Glutamatergic neuron (in vitro differentiated cells): ENCODE data around the gene ASPG. TPM values are rescaled to one million over a fixed set of nuclear protein-coding genes. Genes with fewer than 3 reads are reported as not detected.

ENCODE experiments used
- DNase-seq: peaks from one replicate; pipeline ENCODE4 v3.0.0; 2022
- H3K27ac Mint-ChIP-seq: one replicate; pipeline ENCODE4 v1.8.0; 2020; ENCODE audit warnings: mild to moderate bottlenecking, mixed read lengths, inconsistent platforms; ENCODE audit not compliant: unreplicated experiment
- H3K27me3 Mint-ChIP-seq: one replicate; pipeline ENCODE4 v1.8.0; 2020; ENCODE audit warnings: mild to moderate bottlenecking, moderate library complexity, mixed read lengths, inconsistent platforms; ENCODE audit not compliant: unreplicated experiment
- H3K36me3 Mint-ChIP-seq: one replicate; pipeline ENCODE4 v1.8.0; 2020; ENCODE audit warnings: mild to moderate bottlenecking, mixed read lengths, inconsistent platforms; ENCODE audit not compliant: unreplicated experiment
- H3K4me1 Mint-ChIP-seq: one replicate; pipeline ENCODE4 v1.8.0; 2020; ENCODE audit warnings: mild to moderate bottlenecking, low read depth, mixed read lengths, inconsistent platforms; ENCODE audit not compliant: unreplicated experiment
- H3K4me3 Mint-ChIP-seq: one replicate; pipeline ENCODE4 v1.8.0; 2020; ENCODE audit warnings: mild to moderate bottlenecking, mixed read lengths, inconsistent platforms; ENCODE audit not compliant: unreplicated experiment
- H3K9me3 Mint-ChIP-seq: one replicate; pipeline ENCODE4 v1.8.0; 2020; ENCODE audit warnings: mild to moderate bottlenecking, moderate library complexity, mixed read lengths, inconsistent platforms; ENCODE audit not compliant: unreplicated experiment
- microRNA-seq: library from miRNA; unstranded; fragments of <30 nt; microRNA quantifications from one replicate; pipeline ENCODE4, GENCODE V29; 2020; ENCODE audit not compliant: unreplicated experiment
- total RNA-seq: library from RNA; stranded (reverse); fragmentation: NEBNext Ultra II Directional; extraction: Animal tissue kit (Norgen Biotek cat#: 25700); gene quantifications from one replicate; pipeline ENCODE4 v1.2.1, GENCODE V29; 2021; ENCODE audit not compliant: unreplicated experiment
- TF ChIP-seq, protein P1 (sequence below): fragments of 200-600 bp; sonication (generic); IDR thresholded peaks from one replicate; pipeline ENCODE4 v1.5.0; 2021; ENCODE audit not compliant: partially characterized antibody, unreplicated experiment

ASPG gene
- total RNA-seq, 1 donor from 2014 or later, result not detected

DNA sequence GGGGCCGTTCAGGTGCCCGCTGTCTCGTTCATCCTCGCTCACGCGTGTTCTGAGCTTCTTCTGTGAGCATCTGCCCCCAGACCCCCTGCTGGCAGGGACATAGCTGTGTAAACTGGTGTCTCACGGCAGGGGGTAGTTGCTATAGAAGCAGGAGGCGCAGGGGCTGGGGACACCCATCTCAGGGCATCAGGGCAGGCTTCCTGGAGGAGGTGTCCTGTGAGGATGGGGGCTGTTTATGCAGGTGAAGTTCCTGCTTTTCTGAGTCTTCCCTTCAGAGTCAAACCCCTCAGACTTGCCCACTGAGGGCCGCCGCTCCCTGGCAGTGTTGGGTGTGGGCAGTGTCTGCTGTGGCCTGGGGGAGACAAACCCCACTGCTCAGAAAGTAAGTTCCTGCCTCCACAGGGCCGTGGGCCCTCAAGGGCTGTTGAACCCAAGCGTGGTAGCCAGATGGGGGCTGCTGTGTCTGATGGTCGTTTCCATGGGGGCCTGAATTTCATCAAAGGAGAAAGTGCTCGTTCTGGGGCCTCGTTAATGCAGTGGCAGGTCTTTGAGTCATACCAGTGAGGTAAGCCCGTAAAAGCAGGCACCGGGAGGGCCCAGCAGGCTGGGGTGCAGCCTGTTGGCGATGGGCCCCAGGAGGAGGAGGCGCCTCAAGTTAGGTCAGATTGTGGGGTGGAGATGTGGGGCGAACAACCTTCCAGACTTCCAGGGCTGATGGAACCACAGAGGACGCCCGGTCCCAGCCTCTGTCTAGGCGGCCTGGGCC is 76.3 kb downstream of the ASPG start:
- TF ChIP-seq, protein P1, sequence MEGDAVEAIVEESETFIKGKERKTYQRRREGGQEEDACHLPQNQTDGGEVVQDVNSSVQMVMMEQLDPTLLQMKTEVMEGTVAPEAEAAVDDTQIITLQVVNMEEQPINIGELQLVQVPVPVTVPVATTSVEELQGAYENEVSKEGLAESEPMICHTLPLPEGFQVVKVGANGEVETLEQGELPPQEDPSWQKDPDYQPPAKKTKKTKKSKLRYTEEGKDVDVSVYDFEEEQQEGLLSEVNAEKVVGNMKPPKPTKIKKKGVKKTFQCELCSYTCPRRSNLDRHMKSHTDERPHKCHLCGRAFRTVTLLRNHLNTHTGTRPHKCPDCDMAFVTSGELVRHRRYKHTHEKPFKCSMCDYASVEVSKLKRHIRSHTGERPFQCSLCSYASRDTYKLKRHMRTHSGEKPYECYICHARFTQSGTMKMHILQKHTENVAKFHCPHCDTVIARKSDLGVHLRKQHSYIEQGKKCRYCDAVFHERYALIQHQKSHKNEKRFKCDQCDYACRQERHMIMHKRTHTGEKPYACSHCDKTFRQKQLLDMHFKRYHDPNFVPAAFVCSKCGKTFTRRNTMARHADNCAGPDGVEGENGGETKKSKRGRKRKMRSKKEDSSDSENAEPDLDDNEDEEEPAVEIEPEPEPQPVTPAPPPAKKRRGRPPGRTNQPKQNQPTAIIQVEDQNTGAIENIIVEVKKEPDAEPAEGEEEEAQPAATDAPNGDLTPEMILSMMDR, result no peak
- Mint-ChIP-seq H3K27ac (no peak overlapping the region), H3K27me3 (no peaks in the 10 kb centered on the region), H3K4me3 (no peak overlapping the region), H3K4me1 (peaks cover 2% of the 10 kb centered on the region), H3K9me3 (peaks cover 3% of the 10 kb centered on the region), H3K36me3 (no peaks in the 10 kb centered on the region)
- DNase-seq, result no peak

DNA sequence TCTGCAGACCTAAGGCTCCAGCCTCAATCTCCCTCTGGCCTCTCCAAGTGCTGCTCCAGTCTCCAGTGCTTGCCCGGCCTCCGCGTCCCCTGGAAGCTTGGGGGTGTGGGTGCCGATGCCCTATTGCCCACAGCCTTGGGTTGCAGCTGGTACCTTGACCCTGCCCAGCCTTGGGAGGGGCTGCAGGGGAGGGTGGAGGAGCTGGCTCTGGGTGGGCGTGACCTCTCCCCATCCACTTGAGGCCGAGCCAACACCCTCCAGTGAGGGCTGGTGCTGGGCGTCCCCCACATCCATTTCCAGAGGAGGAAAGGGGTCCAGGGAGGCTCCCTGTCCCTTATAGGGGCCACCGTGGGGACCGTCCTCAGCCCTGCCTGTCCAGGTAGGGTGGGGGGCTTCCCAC is 77.0 kb downstream of the ASPG start:
- no peaks in the 10 kb centered on the region for H3K36me3 Mint-ChIP-seq
- TF ChIP-seq, protein P1, result no peak
- H3K27ac Mint-ChIP-seq, result no peak overlapping the region
- H3K27me3 Mint-ChIP-seq, result no peaks in the 10 kb centered on the region
- H3K9me3 Mint-ChIP-seq, result peaks cover 3% of the 10 kb centered on the region
- no peak overlapping the region for H3K4me3 Mint-ChIP-seq
- no peak for DNase-seq
- H3K4me1 Mint-ChIP-seq, result no peaks in the 10 kb centered on the region

DNA sequence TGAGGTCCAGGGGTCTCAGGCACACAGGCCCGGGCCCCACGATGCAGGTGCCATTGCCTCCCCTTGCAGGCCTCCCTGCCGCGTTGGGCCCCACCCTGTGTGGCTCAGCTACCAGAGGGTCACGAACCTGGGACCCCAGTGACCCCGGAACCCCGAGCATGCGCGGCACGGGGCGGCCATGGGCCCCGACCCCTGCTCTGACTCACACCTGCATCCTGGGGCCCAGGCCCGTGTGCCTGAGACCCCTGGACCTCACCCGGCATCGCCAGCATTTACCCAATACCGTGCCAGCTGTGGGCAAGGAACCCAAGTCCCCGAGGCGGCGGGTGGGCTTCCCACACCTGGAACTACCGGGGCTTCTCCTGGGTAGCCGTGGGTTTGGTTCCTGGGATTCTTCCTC is 78.0 kb downstream of the ASPG start:
- no peaks in the 10 kb centered on the region for H3K36me3 Mint-ChIP-seq
- H3K9me3 Mint-ChIP-seq, result peaks cover 1% of the 10 kb centered on the region
- no peak for DNase-seq
- no peak overlapping the region for H3K27ac Mint-ChIP-seq
- no peak overlapping the region for H3K4me3 Mint-ChIP-seq
- no peaks in the 10 kb centered on the region for H3K4me1 Mint-ChIP-seq
- H3K27me3 Mint-ChIP-seq, result no peaks in the 10 kb centered on the region
- TF ChIP-seq, protein P1, result no peak

DNA sequence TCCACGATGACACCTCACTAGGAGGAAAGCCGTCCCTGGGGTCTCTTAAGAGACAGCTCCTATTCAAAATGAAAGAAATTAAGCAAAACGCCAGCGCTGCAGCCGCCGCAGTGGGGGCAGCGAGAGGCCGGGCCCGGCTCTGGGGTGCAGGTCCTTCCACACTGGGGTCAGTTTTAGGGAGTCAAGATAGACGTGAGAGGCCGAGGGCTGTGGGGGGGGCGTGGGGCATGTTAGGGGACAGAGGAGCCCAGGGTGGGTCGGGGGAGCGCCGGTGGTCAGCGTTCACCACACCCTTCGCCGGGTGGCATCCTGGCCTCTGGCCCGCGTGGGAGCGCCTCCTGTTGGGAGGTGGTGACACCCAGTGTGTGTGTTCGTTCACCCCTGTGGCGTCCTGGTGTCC is 78.5 kb downstream of the ASPG start:
- TF ChIP-seq, protein P1, result no peak
- Mint-ChIP-seq H3K9me3 (peaks cover 1% of the 10 kb centered on the region), H3K27me3 (no peaks in the 10 kb centered on the region), H3K4me1 (no peaks in the 10 kb centered on the region), H3K4me3 (no peak overlapping the region), H3K36me3 (no peaks in the 10 kb centered on the region), H3K27ac (no peak overlapping the region)
- no peak for DNase-seq

DNA sequence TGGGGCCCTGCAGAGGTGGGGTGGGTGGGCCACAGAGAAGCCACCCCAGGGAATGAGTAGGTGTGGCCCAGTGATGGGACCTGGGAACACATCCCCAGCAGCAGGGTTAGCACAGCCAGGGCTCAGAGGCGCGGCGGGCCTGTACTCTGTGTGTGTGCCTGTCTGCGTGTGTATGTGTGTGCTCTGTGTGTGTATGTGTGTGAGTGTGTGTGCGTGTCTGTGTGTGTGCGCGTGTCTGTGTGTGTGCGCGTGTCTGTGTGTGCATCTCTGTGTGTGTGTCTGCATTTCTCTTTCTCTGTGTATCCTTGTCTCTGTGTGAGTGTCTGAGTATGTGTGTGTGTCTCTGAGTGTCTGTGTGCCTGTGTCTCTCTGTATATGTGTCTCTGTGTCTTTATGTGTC is 79.0 kb downstream of the ASPG start:
- Mint-ChIP-seq H3K4me3 (no peak overlapping the region), H3K9me3 (peaks cover 1% of the 10 kb centered on the region), H3K36me3 (no peaks in the 10 kb centered on the region), H3K4me1 (no peaks in the 10 kb centered on the region), H3K27me3 (no peaks in the 10 kb centered on the region), H3K27ac (no peak overlapping the region)
- TF ChIP-seq, protein P1, result no peak
- no peak for DNase-seq

Small RNAs within 50 kb of the gene (microRNA-seq; reads per million reads assigned to microRNA genes)
- not detected for gene MIR203A
- not detected for gene MIR203B

Other genes with a start within 250 kb of the ASPG start
- 24.6 TPM for gene PPP1R13B, start 238.1 kb upstream of the ASPG start, total RNA-seq
- gene TDRD9, start 157.2 kb upstream of the ASPG start, total RNA-seq, result not detected
- gene RD3L, start 143.2 kb upstream of the ASPG start, total RNA-seq, result not detected
- 5.9 TPM for gene KIF26A, start 52.9 kb downstream of the ASPG start, total RNA-seq